Ecto neural progenitor cell (in vitro differentiated cells): ENCODE measurements around the gene MTURN.

Experiments used
- DNase-seq: peaks from one replicate; pipeline ENCODE4 v3.0.0-alpha.2; 2018; ENCODE audit warnings: low spot score

MTURN gene

DNA sequence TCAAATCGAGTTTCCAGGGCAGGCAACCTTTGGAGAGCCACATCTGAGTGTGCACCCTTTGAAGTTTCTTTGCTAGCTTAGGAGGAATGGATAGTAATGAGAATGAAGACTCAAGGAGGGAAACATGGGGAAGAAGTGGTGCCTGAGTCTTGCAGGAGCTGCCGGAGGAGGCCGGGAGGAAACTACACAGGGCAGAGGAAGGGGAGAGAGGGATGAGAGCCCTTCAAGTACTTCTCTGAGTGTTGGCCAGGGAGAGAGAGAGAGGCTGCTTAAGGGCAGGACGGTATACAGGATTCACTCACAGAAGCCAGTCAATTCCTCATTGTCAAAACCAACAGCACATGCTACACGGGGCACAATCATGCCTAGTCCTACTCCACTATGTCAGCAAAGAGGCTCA is 75.2 kb downstream of the MTURN start:
- no peak for DNase-seq
